ENCODE results near the gene TNFSF15.

TNFSF15 gene

GRCh38 chr9:114805670-114806525 lies at the start of gene TNFSF15:
TNFSF15 (minus strand) TSS chr9:114806039; CDS start chr9:114806012, 27 bp downstream.
- DNase-seq = peak; percentile 58

GRCh38 chr9:114855488-114855887 lies 49.6 kb upstream of the TNFSF15 start:
- DNase-seq = no peak

GRCh38 chr9:114854736-114855355 lies 49.0 kb upstream of the TNFSF15 start:
- no peak for DNase-seq

GRCh38 chr9:114853071-114853855 lies 47.4 kb upstream of the TNFSF15 start:
- no peak for DNase-seq

GRCh38 chr9:114852050-114852594 lies 46.3 kb upstream of the TNFSF15 start:
- no peak for DNase-seq

GRCh38 chr9:114851306-114851705 lies 45.5 kb upstream of the TNFSF15 start:
- no peak for DNase-seq

GRCh38 chr9:114850871-114851270 lies 45.0 kb upstream of the TNFSF15 start:
- no peak for DNase-seq

- DNase-seq = no peak
These were observed 43.6 kb upstream of the TNFSF15 start for GRCh38 chr9:114849450-114849849.

GRCh38 chr9:114847492-114848417 lies 41.9 kb upstream of the TNFSF15 start:
- DNase-seq = no peak

- DNase-seq = no peak
These were observed 39.5 kb upstream of the TNFSF15 start for GRCh38 chr9:114845373-114845772.

- no peak for DNase-seq
These were observed 38.9 kb upstream of the TNFSF15 start for GRCh38 chr9:114844766-114845165.

GRCh38 chr9:114837923-114838322 lies 32.1 kb upstream of the TNFSF15 start:
- no peak for DNase-seq

GRCh38 chr9:114836769-114837168 lies 30.9 kb upstream of the TNFSF15 start:
- DNase-seq = no peak

- no peak for DNase-seq
These were observed 28.5 kb upstream of the TNFSF15 start for GRCh38 chr9:114834386-114834785.

- DNase-seq = no peak
These were observed 24.7 kb upstream of the TNFSF15 start for GRCh38 chr9:114830546-114830945.

GRCh38 chr9:114829574-114830440 lies 24.0 kb upstream of the TNFSF15 start:
- no peak for DNase-seq

- DNase-seq = no peak
These were observed 22.4 kb upstream of the TNFSF15 start for GRCh38 chr9:114828303-114828650.

- DNase-seq = no peak
These were observed 21.9 kb upstream of the TNFSF15 start for GRCh38 chr9:114827641-114828302.

GRCh38 chr9:114826431-114826830 lies 20.6 kb upstream of the TNFSF15 start:
- DNase-seq = no peak

- DNase-seq = no peak
These were observed 19.4 kb upstream of the TNFSF15 start for GRCh38 chr9:114825126-114825795.
